ENCODE measurements around the gene ST3GAL6.
"Not testable (repeated sequence)": the region's sequence is repeated elsewhere in the genome, so short reads cannot be mapped to it uniquely, and the experiment has no call there.

ST3GAL6 gene

GRCh38 chr3:98807561-98807960 lies 44.4 kb downstream of the ST3GAL6 start:
- DNase-seq, result no peak

GRCh38 chr3:98808071-98808470 lies 44.9 kb downstream of the ST3GAL6 start:
- no peak for DNase-seq

- DNase-seq, result no peak
These were observed 46.4 kb downstream of the ST3GAL6 start for GRCh38 chr3:98809557-98809956.

- no peak for DNase-seq
These were observed 47.9 kb downstream of the ST3GAL6 start for GRCh38 chr3:98811048-98811447.

GRCh38 chr3:98812851-98813374 lies 49.8 kb downstream of the ST3GAL6 start:
- no peak for DNase-seq

- DNase-seq, result no peak
These were observed 51.8 kb downstream of the ST3GAL6 start for GRCh38 chr3:98814817-98815420.

GRCh38 chr3:98817547-98818041 lies 54.5 kb downstream of the ST3GAL6 start:
- DNase-seq, result no peak

- no peak for DNase-seq
These were observed 57.9 kb downstream of the ST3GAL6 start for GRCh38 chr3:98821063-98821462.

GRCh38 chr3:98823791-98824190 lies 60.7 kb downstream of the ST3GAL6 start:
- no peak for DNase-seq

- DNase-seq, result no peak
These were observed 61.1 kb downstream of the ST3GAL6 start for GRCh38 chr3:98824256-98824655.

- DNase-seq, result no peak
These were observed 63.0 kb downstream of the ST3GAL6 start for GRCh38 chr3:98826126-98826525.

GRCh38 chr3:98827221-98827920 lies 64.2 kb downstream of the ST3GAL6 start:
- no peak for DNase-seq

GRCh38 chr3:98829246-98829832 lies 66.2 kb downstream of the ST3GAL6 start:
- DNase-seq, result no peak

- not testable (repeated sequence) for DNase-seq
These were observed 67.9 kb downstream of the ST3GAL6 start for GRCh38 chr3:98831060-98831459.

- DNase-seq, result no peak
These were observed 76.7 kb downstream of the ST3GAL6 start for GRCh38 chr3:98839846-98840245.

- no peak for DNase-seq
These were observed 80.3 kb downstream of the ST3GAL6 start for GRCh38 chr3:98843266-98843959.
